ENCODE results near the gene TANGO6. TPM values are rescaled to one million over a fixed set of nuclear protein-coding genes. Genes with fewer than 3 reads are reported as not detected.

Gene TANGO6
- total and polyA plus RNA-seq, 2 donors from 2014 or later: 4.5 to 20.6 TPM

GRCh38 chr16:68902003-68902968 lies 59.0 kb downstream of the TANGO6 start:
- DNase-seq: peak in 4 of 5 donors; percentile 56 to 90 (median 80)
- intact Hi-C loops (cut with DNase I): no loop called here
- H3K27ac ChIP-seq (ENCODE audit: low read depth in 2 of 2, low read length in 2 of 2): no peak overlapping the region

DNA sequence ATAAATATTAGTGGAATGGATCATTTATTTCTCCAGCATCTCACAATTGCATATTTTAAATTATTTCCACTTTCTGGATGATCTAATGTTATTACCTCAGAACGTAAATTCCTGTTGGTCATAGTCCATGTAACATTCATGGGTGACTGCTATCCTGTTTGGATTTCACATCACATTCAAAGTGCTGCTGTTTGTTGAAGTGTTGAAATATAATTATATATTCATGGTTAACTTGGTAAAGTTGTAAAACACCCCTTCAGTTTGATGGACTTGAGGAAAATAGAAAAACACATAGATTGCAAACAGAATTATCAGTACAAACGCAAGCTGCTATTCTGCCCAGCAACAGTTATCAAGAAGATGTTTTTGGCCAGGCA lies 59.6 kb downstream of the TANGO6 start:
- intact Hi-C loops (cut with DNase I): no loop called here
- Histone ChIP-seq H3K36me3 (ENCODE audit: control insufficient read depth in 2 of 3, insufficient read depth in 3 of 3, low read length in 3 of 3) (peaks cover 0 to 2% (median 0%) of the 10 kb centered on the region in 3 donors), H3K27me3 (ENCODE audit: control insufficient read depth, insufficient read depth, low read length) (no peaks in the 10 kb centered on the region), H3K27ac (ENCODE audit: low read depth in 2 of 2, low read length in 2 of 2) (no peak overlapping the region), H3K4me1 (ENCODE audit: control insufficient read depth in 2 of 3, insufficient read depth in 2 of 3, low read depth in 1 of 3, low read length in 3 of 3) (peaks cover 0 to 8% (median 4%) of the 10 kb centered on the region in 3 donors), H3K9me3 (ENCODE audit: control insufficient read depth in 2 of 3, insufficient read depth in 1 of 3, low read length in 3 of 3) (no peaks in the 10 kb centered on the region), H3K9ac (ENCODE audit: low read length in 3 of 3) (no peak overlapping the region), H3K4me3 (ENCODE audit: low read length in 3 of 3) (no peak overlapping the region)
- no peak for FAIRE-seq
- TF ChIP-seq, protein P1, sequence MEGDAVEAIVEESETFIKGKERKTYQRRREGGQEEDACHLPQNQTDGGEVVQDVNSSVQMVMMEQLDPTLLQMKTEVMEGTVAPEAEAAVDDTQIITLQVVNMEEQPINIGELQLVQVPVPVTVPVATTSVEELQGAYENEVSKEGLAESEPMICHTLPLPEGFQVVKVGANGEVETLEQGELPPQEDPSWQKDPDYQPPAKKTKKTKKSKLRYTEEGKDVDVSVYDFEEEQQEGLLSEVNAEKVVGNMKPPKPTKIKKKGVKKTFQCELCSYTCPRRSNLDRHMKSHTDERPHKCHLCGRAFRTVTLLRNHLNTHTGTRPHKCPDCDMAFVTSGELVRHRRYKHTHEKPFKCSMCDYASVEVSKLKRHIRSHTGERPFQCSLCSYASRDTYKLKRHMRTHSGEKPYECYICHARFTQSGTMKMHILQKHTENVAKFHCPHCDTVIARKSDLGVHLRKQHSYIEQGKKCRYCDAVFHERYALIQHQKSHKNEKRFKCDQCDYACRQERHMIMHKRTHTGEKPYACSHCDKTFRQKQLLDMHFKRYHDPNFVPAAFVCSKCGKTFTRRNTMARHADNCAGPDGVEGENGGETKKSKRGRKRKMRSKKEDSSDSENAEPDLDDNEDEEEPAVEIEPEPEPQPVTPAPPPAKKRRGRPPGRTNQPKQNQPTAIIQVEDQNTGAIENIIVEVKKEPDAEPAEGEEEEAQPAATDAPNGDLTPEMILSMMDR (IDR thresholded peaks at IDR 0.05; ENCODE audit: borderline replicate concordance, extremely low read depth, insufficient read depth): no peak
- peak in 2 of 5 donors; percentile 7 to 11 for DNase-seq

More at GRCh38 chr16:68902003-68902968, 59.0 kb downstream of the TANGO6 start:
- H3K27me3 ChIP-seq (ENCODE audit: control insufficient read depth, insufficient read depth, low read length): no peaks in the 10 kb centered on the region
- TF ChIP-seq, protein P1 (IDR thresholded peaks at IDR 0.05; ENCODE audit: borderline replicate concordance, extremely low read depth, insufficient read depth): peak; percentile 55
- no peaks in the 10 kb centered on the region for H3K36me3 ChIP-seq (ENCODE audit: control insufficient read depth in 2 of 3, insufficient read depth in 3 of 3, low read length in 3 of 3)
- FAIRE-seq: no peak
- no peak overlapping the region for H3K9ac ChIP-seq (ENCODE audit: low read length in 3 of 3)
- peaks cover 0 to 8% (median 4%) of the 10 kb centered on the region in 3 donors for H3K4me1 ChIP-seq (ENCODE audit: control insufficient read depth in 2 of 3, insufficient read depth in 2 of 3, low read depth in 1 of 3, low read length in 3 of 3)
- no peak overlapping the region for H3K4me3 ChIP-seq (ENCODE audit: low read length in 3 of 3)
- no peaks in the 10 kb centered on the region for H3K9me3 ChIP-seq (ENCODE audit: control insufficient read depth in 2 of 3, insufficient read depth in 1 of 3, low read length in 3 of 3)

GRCh38 chr16:68907297-68907696 lies 64.0 kb downstream of the TANGO6 start:
- H3K4me1 ChIP-seq (ENCODE audit: control insufficient read depth in 2 of 3, insufficient read depth in 2 of 3, low read depth in 1 of 3, low read length in 3 of 3): peaks cover 0 to 3% (median 0%) of the 10 kb centered on the region in 3 donors
- FAIRE-seq (no peak), DNase-seq (no peak)
- intact Hi-C loops (cut with DNase I): no loop called here
- H3K9ac ChIP-seq (ENCODE audit: low read length in 3 of 3): no peak overlapping the region
- peaks cover 0 to 6% (median 0%) of the 10 kb centered on the region in 3 donors for H3K36me3 ChIP-seq (ENCODE audit: control insufficient read depth in 2 of 3, insufficient read depth in 3 of 3, low read length in 3 of 3)
- TF ChIP-seq, protein P1 (IDR thresholded peaks at IDR 0.05; ENCODE audit: borderline replicate concordance, extremely low read depth, insufficient read depth): no peak
- no peak overlapping the region for H3K4me3 ChIP-seq (ENCODE audit: low read length in 3 of 3)
- no peak overlapping the region for H3K27ac ChIP-seq (ENCODE audit: low read depth in 2 of 2, low read length in 2 of 2)
- no peaks in the 10 kb centered on the region for H3K9me3 ChIP-seq (ENCODE audit: control insufficient read depth in 2 of 3, insufficient read depth in 1 of 3, low read length in 3 of 3)
- no peaks in the 10 kb centered on the region for H3K27me3 ChIP-seq (ENCODE audit: control insufficient read depth, insufficient read depth, low read length)
